Right ventricle myocardium inferior (tissue), 1 donor: ENCODE data around the gene CCDC157. TPM values are rescaled to one million over a fixed set of nuclear protein-coding genes. Genes with fewer than 3 reads are reported as not detected.

Source experiments
- ATAC-seq: fragments of 200-7000 bp; cut with Tn5 transposase; one replicate; pipeline ENCODE4 v1.9.1; 2020; ENCODE audit warnings: mild to moderate bottlenecking, moderate library complexity
- DNase-seq: peaks from one replicate; pipeline ENCODE4 v3.0.0; 2021; ENCODE audit errors: missing footprints
- intact Hi-C: fragments of 100-400 bp; cut with DNase I; formaldehyde crosslinking; loops from one replicate; pipeline ENCODE4 v1.11.0; 2022
- total RNA-seq: library from RNA; stranded (reverse); fragmentation: NEBNext Ultra II Directional; extraction: Animal tissue kit (Norgen Biotek cat#: 25700); gene quantifications from one replicate; pipeline ENCODE4 v1.2.1, GENCODE V29; 2021
- donor health status: DM: no; HTN: yes; CAD: no; lungs with severe emphysema.

Gene CCDC157
- total RNA-seq, 1 donor from 2014 or later, result 0.46 TPM

- no peak for ATAC-seq
- DNase-seq, result no peak
- intact Hi-C loops, result no loop called here
Measured at GRCh38 chr22:30344447-30345200, 12.2 kb upstream of the CCDC157 start.

GRCh38 chr22:30347255-30347892 lies 9.4 kb upstream of the CCDC157 start:
- DNase-seq, result no peak
- intact Hi-C loops, result no loop called here
- ATAC-seq, result no peak

GRCh38 chr22:30348404-30348803 lies 8.4 kb upstream of the CCDC157 start:
- intact Hi-C loops, result no loop called here
- DNase-seq, result no peak
- no peak for ATAC-seq

GRCh38 chr22:30348809-30349208 lies 8.0 kb upstream of the CCDC157 start:
- DNase-seq (no peak), ATAC-seq (no peak)
- intact Hi-C loops, result no loop called here

GRCh38 chr22:30351226-30351625 lies 5.6 kb upstream of the CCDC157 start:
- intact Hi-C loops, result no loop called here
- DNase-seq, result no peak
- no peak for ATAC-seq

GRCh38 chr22:30354644-30355043 lies 2.2 kb upstream of the CCDC157 start:
- ATAC-seq, result no peak
- DNase-seq, result no peak
- intact Hi-C loops, result loop anchor here (5.0 kb wide), 1 partner anchor 32 kb away; no protein-coding TSS in a partner anchor

GRCh38 chr22:30357236-30357570 lies 396 bp downstream of the CCDC157 start:
- ATAC-seq (peak; percentile 3), DNase-seq (no peak)
- intact Hi-C loops, result loop anchor here (5.0 kb wide), 1 partner anchor 35 kb away; no protein-coding TSS in a partner anchor

- intact Hi-C loops, result loop anchor here (5.0 kb wide), 1 partner anchor 35 kb away; no protein-coding TSS in a partner anchor
- ATAC-seq, result no peak
- no peak for DNase-seq
Measured at GRCh38 chr22:30357650-30358215, 926 bp downstream of the CCDC157 start.

- DNase-seq, result no peak
- intact Hi-C loops, result loop anchor here (5.0 kb wide), 1 partner anchor 36 kb away; no protein-coding TSS in a partner anchor
- no peak for ATAC-seq
Measured at GRCh38 chr22:30358541-30358940, 1.7 kb downstream of the CCDC157 start.

- intact Hi-C loops, result no loop called here
- ATAC-seq, result no peak
- DNase-seq, result no peak
Measured at GRCh38 chr22:30361916-30362650, 5.3 kb downstream of the CCDC157 start.

- DNase-seq (no peak), ATAC-seq (no peak)
- intact Hi-C loops, result no loop called here
Measured at GRCh38 chr22:30362651-30363281, 6.0 kb downstream of the CCDC157 start.

GRCh38 chr22:30365891-30366290 lies 9.1 kb downstream of the CCDC157 start:
- intact Hi-C loops, result no loop called here
- no peak for ATAC-seq
- peak; percentile 62 for DNase-seq

- ATAC-seq, result no peak
Measured at GRCh38 chr22:30368420-30368819, 11.6 kb downstream of the CCDC157 start.

GRCh38 chr22:30370641-30371230 lies 13.9 kb downstream of the CCDC157 start:
- DNase-seq, result no peak
- intact Hi-C loops, result no loop called here
- ATAC-seq, result no peak

More at GRCh38 chr22:30368420-30368819, 11.6 kb downstream of the CCDC157 start:
- intact Hi-C loops, result no loop called here
- DNase-seq, result peak; percentile 40

- intact Hi-C loops, result no loop called here
- ATAC-seq (no peak), DNase-seq (no peak)
Measured at GRCh38 chr22:30371321-30371720, 14.5 kb downstream of the CCDC157 start.

- no peak for ATAC-seq
- DNase-seq, result no peak
- intact Hi-C loops, result no loop called here
Measured at GRCh38 chr22:30371981-30372380, 15.2 kb downstream of the CCDC157 start.

- ATAC-seq (no peak), DNase-seq (no peak)
- intact Hi-C loops, result no loop called here
Measured at GRCh38 chr22:30372915-30373314, 16.1 kb downstream of the CCDC157 start.
